GM23338 (cell line): ENCODE measurements around the gene ZFR. TPM values are rescaled to one million over a fixed set of nuclear protein-coding genes. Genes with fewer than 3 reads are reported as not detected.

Experiments used
- ATAC-seq: fragments of 200-7000 bp; cut with Tn5 transposase; 3 replicates; pipeline ENCODE4 v1.9.1; 2020
- DNase-seq: peaks from one replicate; pipeline ENCODE4 v3.0.0-alpha.2; 2015; ENCODE audit warnings: low spot score
- H2AFZ ChIP-seq: fragments of 200-600 bp; sonication (generic); 2 replicates; pipeline ENCODE4 v1.8.0; 2016; ENCODE audit warnings: antibody characterized with exemption, mild to moderate bottlenecking, moderate library complexity
- H3F3A ChIP-seq: fragments of 200-600 bp; sonication (generic); replicated peaks from 2 replicates; pipeline ENCODE4 v1.8.0; 2017; ENCODE audit warnings: antibody characterized with exemption, mixed run types, low read depth
- H3K27ac ChIP-seq: fragments of 200-600 bp; sonication (generic); 2 replicates; pipeline ENCODE4 v1.6.1; 2016; ENCODE audit warnings: low read depth
- H3K27me3 ChIP-seq: fragments of 200-600 bp; sonication (generic); 2 replicates; pipeline ENCODE4 v1.8.0; 2016; ENCODE audit warnings: mild to moderate bottlenecking, mixed run types, moderate library complexity; ENCODE audit not compliant: insufficient read depth
- H3K36me3 ChIP-seq: fragments of 200-600 bp; sonication (generic); 2 replicates; pipeline ENCODE4 v1.8.0; 2016; ENCODE audit warnings: mild to moderate bottlenecking; ENCODE audit not compliant: insufficient read depth
- H3K4me1 ChIP-seq: fragments of 200-600 bp; sonication (generic); 2 replicates; pipeline ENCODE4 v1.8.0; 2016; ENCODE audit warnings: mild to moderate bottlenecking, moderate library complexity; ENCODE audit not compliant: insufficient read depth
- H3K4me2 ChIP-seq: fragments of 200-600 bp; sonication (generic); 2 replicates; pipeline ENCODE4 v1.7.1; 2017; ENCODE audit warnings: mixed run types
- H3K4me3 ChIP-seq: fragments of 200-600 bp; sonication (generic); 2 replicates; pipeline ENCODE4 v1.6.1; 2016; ENCODE audit warnings: mixed run types
- H3K79me2 ChIP-seq: fragments of 200-600 bp; sonication (generic); replicated peaks from 2 replicates; pipeline ENCODE4 v1.8.0; 2017; ENCODE audit warnings: mild to moderate bottlenecking; ENCODE audit not compliant: insufficient read depth
- H3K9me2 ChIP-seq: fragments of 200-600 bp; sonication (generic); 2 replicates; pipeline ENCODE4 v1.8.0; 2017; ENCODE audit not compliant: insufficient read depth
- H4K20me1 ChIP-seq: fragments of 200-600 bp; sonication (generic); replicated peaks from 2 replicates; pipeline ENCODE4 v1.8.0; 2017; ENCODE audit warnings: mild to moderate bottlenecking; ENCODE audit not compliant: insufficient read depth
- H3K27ac Mint-ChIP-seq: 2 replicates; pipeline ENCODE4 v1.8.0; 2020; ENCODE audit warnings: inconsistent platforms, mild to moderate bottlenecking, moderate library complexity, mixed read lengths
- H3K27me3 Mint-ChIP-seq: 3 replicates; pipeline ENCODE4 v1.8.0; 2022; ENCODE audit warnings: low read depth, mild to moderate bottlenecking, moderate library complexity, mixed read lengths, inconsistent platforms; ENCODE audit not compliant: insufficient read depth, poor library complexity
- H3K36me3 Mint-ChIP-seq: 3 replicates; pipeline ENCODE4 v1.8.0; 2021; ENCODE audit warnings: low read depth, mild to moderate bottlenecking, inconsistent platforms, moderate library complexity, mixed read lengths
- H3K4me1 Mint-ChIP-seq: 3 replicates; pipeline ENCODE4 v1.8.0; 2020; ENCODE audit warnings: mild to moderate bottlenecking, inconsistent platforms, mixed read lengths
- H3K4me3 Mint-ChIP-seq: 3 replicates; pipeline ENCODE4 v1.8.0; 2021; ENCODE audit warnings: moderate library complexity, mild to moderate bottlenecking, inconsistent platforms, mixed read lengths
- H3K9me3 Mint-ChIP-seq: 3 replicates; pipeline ENCODE4 v1.8.0; 2020; ENCODE audit warnings: moderate library complexity, mild to moderate bottlenecking, inconsistent platforms, mixed read lengths
- CREB1 ChIP-seq: fragments of 250-450 bp; sonication (Bioruptor Pico); IDR thresholded peaks from 2 replicates; pipeline ENCODE4 v1.5.0; 2020; ENCODE audit warnings: low read depth, mild to moderate bottlenecking, moderate library complexity
- CTCF ChIP-seq, 2 experiments: fragments of 200-600 bp in 1 of 2; sonication (generic) in 1 of 2; conservative IDR thresholded peaks; 2 replicates each; pipeline versions ENCODE4 v1.5.1 to v1.6.1; 2016 to 2017; ENCODE audit warnings: antibody characterized with exemption in 2 of 2, low read depth in 2 of 2, mild to moderate bottlenecking in 2 of 2, moderate library complexity in 1 of 2
- ETS1 ChIP-seq: IDR thresholded peaks from 2 replicates; pipeline ENCODE4 v1.6.1; 2016; ENCODE audit warnings: antibody characterized with exemption
- EZH2 ChIP-seq: fragments of 200-600 bp; sonication (generic); IDR thresholded peaks from one replicate; pipeline ENCODE4 v1.8.0; 2017; ENCODE audit warnings: antibody characterized with exemption, mild to moderate bottlenecking, low read depth; ENCODE audit not compliant: unreplicated experiment
- EZH2phosphoT487 ChIP-seq: fragments of 200-600 bp; sonication (generic); IDR thresholded peaks from one replicate; pipeline ENCODE4 v1.8.1; 2018; ENCODE audit warnings: antibody characterized with exemption; ENCODE audit not compliant: unreplicated experiment
- JUNB ChIP-seq: IDR thresholded peaks from one replicate; pipeline ENCODE4 v1.6.1; 2016; ENCODE audit warnings: antibody characterized with exemption; ENCODE audit not compliant: unreplicated experiment
- NANOG ChIP-seq: IDR thresholded peaks from 2 replicates; pipeline ENCODE4 v1.6.1; 2016; ENCODE audit warnings: antibody characterized with exemption, borderline replicate concordance
- POLR2AphosphoS5 ChIP-seq: IDR thresholded peaks from 2 replicates; pipeline ENCODE4 v1.6.1; 2016; ENCODE audit warnings: antibody characterized with exemption, low read depth
- REST ChIP-seq: IDR thresholded peaks from one replicate; pipeline ENCODE4 v1.6.1; 2018; ENCODE audit warnings: antibody characterized with exemption; ENCODE audit not compliant: unreplicated experiment
- STAT1 ChIP-seq: IDR thresholded peaks from one replicate; pipeline ENCODE4 v1.6.1; 2016; ENCODE audit warnings: antibody characterized with exemption; ENCODE audit not compliant: unreplicated experiment
- ZNF114 ChIP-seq: fragments of 250-450 bp; sonication (Bioruptor Pico); IDR thresholded peaks from 2 replicates; pipeline ENCODE4 v1.5.0; 2020; ENCODE audit warnings: mild to moderate bottlenecking, moderate library complexity
- ZNF331 ChIP-seq: fragments of 250-450 bp; sonication (Bioruptor Pico); IDR thresholded peaks from 2 replicates; pipeline ENCODE4 v1.5.0; 2020; ENCODE audit warnings: low read depth, mild to moderate bottlenecking, moderate library complexity
- ZNF462 ChIP-seq: fragments of 250-450 bp; sonication (Bioruptor Pico); IDR thresholded peaks from 2 replicates; pipeline ENCODE4 v1.5.0; 2020; ENCODE audit warnings: mild to moderate bottlenecking, moderate library complexity
- polyA plus RNA-seq: library from polyadenylated mRNA; unstranded; fragments of >200 nt; fragmentation: Nextera tagmentation; extraction: Ambion mirVana; gene quantifications from 2 replicates; pipeline ENCODE4 v1.2.1, GENCODE V29; 2016
- total RNA-seq: library from RNA; depleted of rRNA; stranded (reverse); fragments of >200 nt; shearing (Covaris generic); gene quantifications from 2 replicates; pipeline ENCODE4 v1.2.3, GENCODE V29; 2014

The ZFR gene
- total and polyA plus RNA-seq, 2 experiments from 2014 or later, result 92.4 to 103 TPM

- H3K27ac Mint-ChIP-seq, result no peak overlapping the region
- Histone ChIP-seq H3K4me2 (peak overlapping the region; percentile 16; the same call in 1 of the 2 replicates), H4K20me1 (peaks cover 59% of the 10 kb centered on the region), H3K27me3 (no peaks in the 10 kb centered on the region), H2AFZ (no peak overlapping the region), H3K4me1 (peaks cover 30% of the 10 kb centered on the region), H3K4me3 (no peak overlapping the region), H3K36me3 (no peaks in the 10 kb centered on the region), H3K27ac (no peak overlapping the region), H3K79me2 (peaks cover 94% of the 10 kb centered on the region), H3K9me2 (no peaks in the 10 kb centered on the region), H3F3A (no peaks in the 10 kb centered on the region)
- no peaks in the 10 kb centered on the region for H3K9me3 Mint-ChIP-seq
- no peak for ATAC-seq
- DNase-seq, result no peak
- peaks cover 5% of the 10 kb centered on the region for H3K27me3 Mint-ChIP-seq
- H3K36me3 Mint-ChIP-seq, result peaks cover 11% of the 10 kb centered on the region
- no peak overlapping the region for H3K4me3 Mint-ChIP-seq
- TF ChIP-seq ZNF331 (CRISPR knock-in tag) (no peak), STAT1 (no peak), REST (no peak), EZH2phosphoT487 (no peak), POLR2AphosphoS5 (no peak), CREB1 (CRISPR knock-in tag) (no peak), ETS1 (no peak), CTCF (conservative IDR thresholded peaks at IDR 0.05; ENCODE audit: low read depth in 2 of 2) (no peak), JUNB (no peak), NANOG (no peak), ZNF114 (CRISPR knock-in tag) (no peak), EZH2 (no peak), ZNF462 (no peak)
- peaks cover 34% of the 10 kb centered on the region; the same call in 2 of the 3 replicates for H3K4me1 Mint-ChIP-seq
These were observed 5.4 kb downstream of the ZFR start for GRCh38 chr5:32439086-32439642.
